ENCODE data around the gene HNMT.
"Not testable (repeated sequence)": the region's sequence is repeated elsewhere in the genome, so short reads cannot be mapped to it uniquely, and the experiment has no call there.

HNMT gene

GRCh38 chr2:137977790-137978189 is 13.5 kb downstream of the HNMT start:
- DNase-seq = no peak

GRCh38 chr2:137980459-137980858 is 16.2 kb downstream of the HNMT start:
- no peak for DNase-seq

DNA sequence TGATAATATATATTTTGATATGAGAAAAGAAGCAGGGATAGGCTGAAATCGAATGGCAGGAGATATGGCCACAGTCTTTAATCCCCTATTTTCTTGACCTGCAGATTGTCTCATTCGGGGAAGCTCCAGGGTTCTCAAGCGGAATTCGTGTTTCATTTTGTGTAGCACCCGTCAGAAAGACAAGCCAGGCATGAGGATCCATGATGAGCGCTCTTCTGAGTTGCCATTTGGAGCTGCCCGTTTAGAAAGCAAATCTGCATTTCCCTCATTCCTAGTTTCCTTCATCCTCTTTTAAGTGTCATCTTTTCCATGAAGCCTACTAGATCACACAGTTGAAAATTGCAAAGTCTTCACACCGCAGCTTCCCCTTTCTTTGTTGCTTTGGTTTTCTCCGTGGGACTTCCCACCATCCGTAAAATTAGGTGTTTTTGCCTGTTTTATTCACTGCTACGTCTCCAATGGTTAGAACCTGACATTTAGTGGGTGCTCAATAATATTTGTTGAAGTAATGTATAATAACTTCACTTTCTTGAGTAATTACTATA is 16.9 kb downstream of the HNMT start:
- DNase-seq = no peak

DNA sequence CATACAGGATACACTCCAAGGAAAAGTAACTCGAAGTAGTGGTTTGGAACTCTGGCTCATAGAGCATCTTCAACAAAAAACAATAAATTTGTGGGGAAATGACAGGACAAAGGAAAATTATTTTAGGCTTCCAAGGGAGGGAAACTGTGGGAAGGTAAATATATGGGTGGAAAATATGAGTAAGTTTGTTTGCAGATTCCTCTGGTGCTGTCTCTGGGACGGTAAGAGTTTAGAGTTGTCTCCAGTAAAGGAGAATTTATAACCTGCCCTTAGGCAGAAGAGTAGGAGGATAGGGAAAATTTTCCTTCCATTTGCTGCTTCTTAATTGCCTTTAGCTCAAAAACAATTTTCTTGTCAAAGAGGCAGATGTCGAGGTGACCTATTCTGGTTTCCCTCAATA is 19.3 kb downstream of the HNMT start:
- DNase-seq = no peak

GRCh38 chr2:137986268-137986667 is 22.0 kb downstream of the HNMT start:
- DNase-seq = no peak

- no peak for DNase-seq
These were observed 22.7 kb downstream of the HNMT start for GRCh38 chr2:137987011-137987410.

DNA sequence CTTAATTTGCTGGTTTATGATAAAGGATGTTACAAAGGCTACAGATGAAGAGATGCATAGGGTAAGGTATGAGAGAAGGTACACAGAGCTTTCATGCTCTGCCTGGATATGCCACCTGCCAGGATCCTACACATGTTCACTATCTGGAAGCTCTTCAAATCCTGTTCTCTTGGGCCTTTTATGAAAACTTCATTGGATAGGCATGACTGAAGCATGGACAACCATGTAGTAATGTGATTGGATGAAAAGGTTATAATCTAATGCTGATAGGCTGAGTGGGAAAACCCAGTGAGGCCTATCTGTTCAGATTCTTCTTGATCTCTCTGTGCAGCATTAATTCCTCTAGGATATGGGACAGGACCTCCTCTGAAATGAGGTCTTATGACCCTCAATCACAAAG is 26.8 kb downstream of the HNMT start:
- DNase-seq = no peak

- DNase-seq = no peak
These were observed 27.9 kb downstream of the HNMT start for GRCh38 chr2:137992039-137992646.

GRCh38 chr2:137993715-137994476 is 29.6 kb downstream of the HNMT start:
- not testable (repeated sequence) for DNase-seq

DNA sequence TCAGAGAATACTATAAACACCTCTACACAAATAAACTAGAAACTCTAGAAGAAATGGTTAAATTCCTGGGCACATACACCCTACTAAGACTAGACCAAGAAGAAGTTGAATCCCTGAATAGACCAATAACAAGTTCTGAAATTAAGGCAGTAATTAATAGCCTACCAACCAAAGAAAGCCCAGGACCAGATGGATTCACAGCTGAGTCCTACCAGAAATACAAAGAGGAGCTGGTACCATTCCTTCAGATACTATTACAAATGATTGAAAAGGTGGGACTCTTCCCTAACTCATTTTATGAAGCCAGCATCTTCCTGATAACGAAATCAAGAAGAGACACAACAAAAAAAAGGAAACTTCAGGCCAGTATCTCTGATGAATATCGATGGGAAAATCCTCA is 31.1 kb downstream of the HNMT start:
- not testable (repeated sequence) for DNase-seq

DNA sequence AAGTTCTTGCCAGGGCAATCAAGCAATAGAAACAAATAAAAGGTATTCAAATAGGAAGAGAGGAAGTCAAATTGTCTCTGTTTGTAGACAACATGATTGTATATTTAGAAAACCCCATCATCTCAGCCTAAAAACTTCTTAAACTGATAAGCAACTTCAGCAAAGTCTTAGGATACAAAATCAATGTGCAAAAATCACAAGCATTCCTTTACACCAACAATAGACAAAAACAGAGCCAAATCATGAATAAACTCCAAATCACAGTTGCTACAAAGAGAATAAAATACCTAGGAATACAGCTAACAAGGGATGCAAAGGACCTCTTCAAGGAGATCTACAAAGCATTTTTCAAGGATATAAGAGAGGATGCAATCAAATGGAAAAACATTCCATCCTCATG is 31.9 kb downstream of the HNMT start:
- not testable (repeated sequence) for DNase-seq

GRCh38 chr2:137997733-137998132 is 33.5 kb downstream of the HNMT start:
- DNase-seq = no peak

- DNase-seq = no peak
These were observed 34.2 kb downstream of the HNMT start for GRCh38 chr2:137998503-137998902.

DNA sequence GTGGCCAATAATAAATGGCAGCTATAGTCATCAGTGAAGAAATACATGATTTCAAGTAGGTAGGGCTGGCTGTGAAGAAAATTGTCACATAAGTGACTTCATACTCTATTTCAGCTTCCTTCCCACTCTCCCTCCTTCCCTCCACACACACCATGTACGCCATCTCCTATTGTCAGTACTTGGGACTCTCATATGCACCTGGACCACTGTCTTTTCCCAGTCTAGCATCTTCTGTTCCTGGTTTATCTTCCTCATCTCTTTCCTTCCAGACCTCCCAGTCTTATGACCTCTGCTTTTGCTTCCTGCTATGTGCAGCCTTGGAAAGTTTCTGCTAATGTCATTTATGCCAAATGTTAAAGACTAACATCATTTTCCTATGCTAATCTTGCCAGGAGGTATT is 35.0 kb downstream of the HNMT start:
- no peak for DNase-seq

DNA sequence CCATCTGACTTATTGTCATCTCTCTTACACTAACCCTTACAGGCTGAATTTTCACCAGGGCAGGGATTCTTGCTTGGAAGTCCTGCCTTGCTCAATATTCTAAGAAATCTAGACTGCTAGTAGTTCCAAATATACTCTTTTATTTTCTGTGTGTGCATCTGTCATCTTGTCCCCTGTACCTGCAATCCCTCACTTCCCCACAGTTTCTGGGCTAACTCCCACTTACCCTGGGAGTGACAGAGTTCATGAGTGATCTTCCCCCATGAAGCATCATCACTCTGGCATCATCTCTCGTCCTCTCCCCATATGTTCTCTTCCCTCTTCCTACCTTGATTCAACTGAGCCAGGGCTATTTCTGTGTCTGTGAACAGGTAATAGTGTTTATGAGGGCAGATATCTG is 35.7 kb downstream of the HNMT start:
- DNase-seq = no peak

GRCh38 chr2:138000796-138001195 is 36.5 kb downstream of the HNMT start:
- no peak for DNase-seq

DNA sequence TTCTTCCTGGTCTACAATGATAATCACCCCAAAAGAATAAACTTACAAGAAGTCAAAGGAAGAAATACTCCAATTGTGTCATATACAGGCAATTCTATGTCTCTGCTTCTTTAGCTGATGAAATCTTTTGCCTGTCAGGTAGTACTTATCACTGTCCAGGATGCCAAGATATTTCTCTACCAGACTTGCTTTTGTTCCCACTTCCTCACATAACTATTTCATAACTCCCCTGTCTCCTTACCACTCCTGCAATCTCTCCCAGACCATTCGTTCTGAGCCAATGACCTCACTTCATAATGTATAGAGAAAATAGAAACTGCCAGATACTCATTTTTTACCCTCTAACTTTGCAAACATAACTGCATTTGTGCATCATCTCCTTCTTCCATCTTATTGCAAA is 39.1 kb downstream of the HNMT start:
- no peak for DNase-seq

- DNase-seq = no peak
These were observed 43.2 kb downstream of the HNMT start for GRCh38 chr2:138007431-138007830.

DNA sequence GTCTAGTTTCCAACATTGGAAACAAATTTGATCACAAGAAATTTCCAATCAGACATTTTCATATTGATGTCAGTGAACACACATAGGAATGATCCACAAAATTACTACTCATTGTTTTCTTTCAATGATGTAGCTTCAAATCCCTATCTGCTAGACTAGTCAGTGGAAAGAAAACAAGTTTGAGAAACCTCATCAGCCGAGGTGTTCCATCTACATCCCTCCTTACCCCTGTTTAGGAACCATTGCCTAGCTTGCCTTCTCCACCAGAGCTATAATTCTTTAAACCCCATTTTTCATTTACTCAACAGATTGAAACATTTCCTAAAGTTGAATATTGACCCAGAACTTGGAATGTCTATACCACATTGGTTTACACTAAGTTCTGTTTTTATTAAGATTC is 45.3 kb downstream of the HNMT start:
- DNase-seq = no peak

DNA sequence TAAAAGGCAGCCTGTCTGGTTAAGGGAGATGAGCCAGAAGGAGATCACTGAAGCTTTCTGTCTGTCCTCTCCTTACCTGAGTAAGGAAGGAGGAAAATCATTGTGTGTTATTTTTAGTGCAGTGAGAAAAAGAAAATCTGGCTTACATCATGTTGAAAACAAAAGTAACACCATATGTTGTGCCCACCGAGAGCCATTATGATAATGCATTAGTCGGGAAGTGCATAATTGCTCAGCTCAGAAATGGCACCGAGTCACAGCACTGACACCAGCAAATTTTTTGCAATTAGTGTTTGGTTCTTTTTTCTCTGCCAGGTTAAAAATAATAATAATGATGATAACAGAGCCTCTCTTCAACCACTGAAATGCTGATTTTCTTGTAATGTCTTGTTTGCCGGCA is 46.6 kb downstream of the HNMT start:
- DNase-seq = no peak

DNA sequence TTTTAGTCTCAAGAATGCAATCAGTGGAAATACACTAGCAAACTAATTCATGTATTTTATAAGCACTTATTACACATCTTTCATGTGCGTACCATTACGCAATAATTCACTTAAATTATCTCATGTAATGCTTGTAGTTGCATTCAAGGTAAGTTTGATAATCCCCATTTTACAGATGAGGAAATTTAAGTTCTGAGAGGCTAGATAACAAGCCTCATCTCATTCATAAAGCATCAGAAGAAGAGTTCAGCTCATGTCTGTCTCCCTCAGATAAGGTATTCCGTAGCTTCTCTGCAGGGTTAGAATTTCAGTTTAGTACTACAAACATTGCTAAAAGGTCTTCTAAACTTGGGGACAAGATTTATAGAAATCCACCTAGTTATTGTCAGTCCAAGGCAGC is 47.8 kb downstream of the HNMT start:
- no peak for DNase-seq

- DNase-seq = no peak
These were observed 48.7 kb downstream of the HNMT start for GRCh38 chr2:138012968-138013367.

DNA sequence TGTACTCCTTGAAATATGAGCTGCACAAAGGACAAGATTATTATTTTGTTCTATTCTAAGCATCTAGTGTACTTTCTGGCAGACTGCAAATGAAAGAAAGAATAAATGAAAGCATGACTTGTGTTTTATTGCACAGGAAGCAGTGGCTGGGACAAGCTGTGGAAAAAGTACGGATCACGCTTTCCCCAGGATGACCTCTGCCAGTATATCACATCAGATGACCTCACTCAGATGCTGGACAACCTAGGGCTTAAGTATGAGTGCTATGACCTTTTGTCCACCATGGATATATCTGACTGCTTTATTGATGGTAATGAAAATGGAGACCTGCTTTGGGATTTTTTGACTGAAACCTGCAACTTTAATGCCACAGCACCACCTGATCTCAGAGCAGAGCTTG is 49.4 kb downstream of the HNMT start:
- DNase-seq = no peak

- no peak for DNase-seq
These were observed 51.2 kb downstream of the HNMT start for GRCh38 chr2:138015494-138015893.

All from CD4-positive, alpha-beta T cell treated with Interleukin-4 for 1 hour (primary cell).